Measurements from ENCODE around the gene TMC1.

The TMC1 gene

DNA sequence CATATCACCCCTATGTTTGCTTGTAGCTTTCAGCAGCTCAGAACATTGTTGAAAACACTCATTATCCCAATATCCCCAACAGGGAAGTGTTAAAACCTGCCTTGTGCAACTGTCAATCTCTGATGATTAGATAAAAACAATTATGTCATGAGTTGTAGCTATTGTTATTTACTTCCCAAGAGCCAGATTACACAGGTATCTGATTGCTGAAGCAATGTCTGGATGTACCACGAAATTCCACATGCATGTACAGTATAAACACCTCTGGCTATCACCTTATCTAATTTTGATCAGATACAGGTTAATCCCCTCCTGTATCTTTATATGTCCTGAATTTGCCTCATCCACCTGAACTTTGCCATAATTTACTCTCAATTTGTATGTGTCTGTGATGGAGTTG, 38.7 kb downstream of the TMC1 start (continued):
- TF ChIP-seq ZNF324 (tag by site-specific recombination; IDR thresholded peaks at IDR 0.05) = no peak
- TF ChIP-seq MYNN (tag by site-specific recombination; IDR thresholded peaks at IDR 0.05; ENCODE audit: borderline replicate concordance) = no peak
- TF ChIP-seq ZNF549 (tag by site-specific recombination; IDR thresholded peaks at IDR 0.05) = no peak
- TF ChIP-seq ZBTB7A (tag by site-specific recombination; IDR thresholded peaks at IDR 0.05; ENCODE audit: low read depth) = no peak
- TF ChIP-seq, protein P1, sequence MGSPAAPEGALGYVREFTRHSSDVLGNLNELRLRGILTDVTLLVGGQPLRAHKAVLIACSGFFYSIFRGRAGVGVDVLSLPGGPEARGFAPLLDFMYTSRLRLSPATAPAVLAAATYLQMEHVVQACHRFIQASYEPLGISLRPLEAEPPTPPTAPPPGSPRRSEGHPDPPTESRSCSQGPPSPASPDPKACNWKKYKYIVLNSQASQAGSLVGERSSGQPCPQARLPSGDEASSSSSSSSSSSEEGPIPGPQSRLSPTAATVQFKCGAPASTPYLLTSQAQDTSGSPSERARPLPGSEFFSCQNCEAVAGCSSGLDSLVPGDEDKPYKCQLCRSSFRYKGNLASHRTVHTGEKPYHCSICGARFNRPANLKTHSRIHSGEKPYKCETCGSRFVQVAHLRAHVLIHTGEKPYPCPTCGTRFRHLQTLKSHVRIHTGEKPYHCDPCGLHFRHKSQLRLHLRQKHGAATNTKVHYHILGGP (tag by site-specific recombination; IDR thresholded peaks at IDR 0.05) = no peak
- no peak for TF ChIP-seq ZIC2 (tag by site-specific recombination; IDR thresholded peaks at IDR 0.05)
- TF ChIP-seq ZNF670 (tag by site-specific recombination; IDR thresholded peaks at IDR 0.05; ENCODE audit: low read depth) = no peak

DNA sequence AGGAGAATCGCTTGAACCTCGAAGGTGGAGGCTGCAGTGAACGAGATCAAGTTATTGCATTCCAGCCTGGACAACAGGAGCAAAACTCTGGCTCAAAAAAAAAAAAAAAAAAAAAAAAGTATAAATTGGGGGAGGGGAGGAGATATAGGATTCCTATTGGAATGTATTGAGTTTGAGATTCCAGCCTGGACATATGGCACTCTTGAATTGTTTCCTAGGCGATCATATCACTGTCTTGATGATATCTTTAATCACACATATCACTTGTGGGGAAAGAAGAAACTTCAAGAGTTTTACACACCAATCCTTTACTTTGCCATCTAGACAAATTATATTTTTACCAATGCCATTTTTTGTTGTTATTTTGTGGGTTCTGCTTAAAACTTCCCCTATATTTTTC, 42.4 kb downstream of the TMC1 start:
- Histone ChIP-seq H3K4me1 (ENCODE audit: control insufficient read depth, insufficient read depth, low read length) (no peaks in the 10 kb centered on the region), H3K9me3 (ENCODE audit: control insufficient read depth, insufficient read depth, low read depth, low read length) (no peaks in the 10 kb centered on the region), H3K27ac (ENCODE audit: extremely low read depth, low read depth, low read length) (no peak overlapping the region), H3K4me3 (ENCODE audit: low read depth, low read length) (no peak overlapping the region), H3K36me3 (ENCODE audit: control insufficient read depth in 2 of 2, insufficient read depth in 1 of 2, low read length in 2 of 2) (no peaks in the 10 kb centered on the region)
- ChIA-PET CTCF (interaction anchor here (1.1 kb wide), 1 partner anchor 28 kb away, joined by 3 read pairs; no protein-coding TSS in a partner anchor), POLR2A (no interaction called here)
- TF ChIP-seq ZNF37A (tag by site-specific recombination; IDR thresholded peaks at IDR 0.05) (no peak), ZNF707 (tag by site-specific recombination; IDR thresholded peaks at IDR 0.05) (no peak)

DNA sequence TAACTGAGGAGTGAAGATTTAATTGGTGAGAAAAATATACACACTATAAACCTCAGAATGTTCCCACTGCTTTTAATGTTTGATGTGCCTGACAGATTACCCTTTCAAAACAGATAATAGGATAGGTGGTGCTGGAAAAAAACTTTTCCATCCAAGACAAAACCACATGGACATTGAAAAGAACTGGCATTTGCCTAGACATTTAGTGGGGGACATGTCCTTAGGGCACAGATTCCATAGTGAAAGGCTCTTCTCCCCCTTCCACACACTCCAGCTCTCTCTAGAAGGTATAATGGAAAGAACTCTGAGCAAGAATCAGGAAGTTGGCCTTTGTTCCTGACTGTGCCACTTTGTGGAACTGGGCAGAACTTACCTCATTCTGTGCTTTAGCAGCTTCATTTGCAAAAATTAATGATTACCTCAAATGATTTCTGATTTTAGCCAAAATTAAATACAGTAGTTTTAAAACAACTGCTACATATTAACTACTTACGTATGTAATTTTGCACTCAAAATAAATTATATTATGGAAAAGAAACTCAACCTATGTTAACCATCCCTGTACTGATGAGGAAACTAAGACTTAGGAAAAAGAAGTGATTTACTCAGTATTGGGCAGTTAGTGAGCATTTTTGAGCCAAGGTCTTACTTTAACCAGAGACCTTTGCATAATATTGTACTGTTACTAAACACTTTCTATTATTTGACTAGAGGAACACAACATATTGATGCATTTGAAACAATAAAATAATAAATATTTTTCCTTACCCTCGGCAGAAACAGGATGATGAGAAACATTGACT, 43.3 kb downstream of the TMC1 start:
- no peaks in the 10 kb centered on the region for H3K9me3 ChIP-seq (ENCODE audit: control insufficient read depth, insufficient read depth, low read depth, low read length)
- no peaks in the 10 kb centered on the region for H3K4me1 ChIP-seq (ENCODE audit: control insufficient read depth, insufficient read depth, low read length)
- no peaks in the 10 kb centered on the region for H3K36me3 ChIP-seq (ENCODE audit: control insufficient read depth in 2 of 2, insufficient read depth in 1 of 2, low read length in 2 of 2)
- POLR2A ChIA-PET = no interaction called here
- H3K4me3 ChIP-seq (ENCODE audit: low read depth, low read length) = no peak overlapping the region
- H3K27ac ChIP-seq (ENCODE audit: extremely low read depth, low read depth, low read length) = no peak overlapping the region
- CTCF ChIA-PET = interaction anchor here (1.1 to 1.3 kb wide), 2 partner anchors 27 to 284 kb away, joined by 3 to 4 read pairs; no protein-coding TSS in a partner anchor
- TF ChIP-seq ZBTB21 (tag by site-specific recombination; IDR thresholded peaks at IDR 0.05) (no peak), ZNF48 (tag by site-specific recombination; IDR thresholded peaks at IDR 0.05) (no peak), ZNF2 (tag by site-specific recombination; IDR thresholded peaks at IDR 0.05) (no peak), ZNF266 (tag by site-specific recombination; IDR thresholded peaks at IDR 0.05; ENCODE audit: low read depth) (no peak), ZNF10 (tag by site-specific recombination; IDR thresholded peaks at IDR 0.05) (no peak), ZNF529 (tag by site-specific recombination; IDR thresholded peaks at IDR 0.05; ENCODE audit: insufficient replicate concordance) (no peak), ZNF610 (tag by site-specific recombination; IDR thresholded peaks at IDR 0.05; ENCODE audit: borderline replicate concordance) (no peak), EGR2 (tag by site-specific recombination; IDR thresholded peaks at IDR 0.05; ENCODE audit: low read depth) (no peak), ZNF184 (tag by site-specific recombination; IDR thresholded peaks at IDR 0.05) (no peak), MZF1 (tag by site-specific recombination; IDR thresholded peaks at IDR 0.05; ENCODE audit: borderline replicate concordance) (no peak), ZNF214 (tag by site-specific recombination; IDR thresholded peaks at IDR 0.05; ENCODE audit: borderline replicate concordance) (no peak), ZNF621 (tag by site-specific recombination; IDR thresholded peaks at IDR 0.05) (no peak), FEZF1 (tag by site-specific recombination; IDR thresholded peaks at IDR 0.05) (no peak)
- TF ChIP-seq, protein P2, sequence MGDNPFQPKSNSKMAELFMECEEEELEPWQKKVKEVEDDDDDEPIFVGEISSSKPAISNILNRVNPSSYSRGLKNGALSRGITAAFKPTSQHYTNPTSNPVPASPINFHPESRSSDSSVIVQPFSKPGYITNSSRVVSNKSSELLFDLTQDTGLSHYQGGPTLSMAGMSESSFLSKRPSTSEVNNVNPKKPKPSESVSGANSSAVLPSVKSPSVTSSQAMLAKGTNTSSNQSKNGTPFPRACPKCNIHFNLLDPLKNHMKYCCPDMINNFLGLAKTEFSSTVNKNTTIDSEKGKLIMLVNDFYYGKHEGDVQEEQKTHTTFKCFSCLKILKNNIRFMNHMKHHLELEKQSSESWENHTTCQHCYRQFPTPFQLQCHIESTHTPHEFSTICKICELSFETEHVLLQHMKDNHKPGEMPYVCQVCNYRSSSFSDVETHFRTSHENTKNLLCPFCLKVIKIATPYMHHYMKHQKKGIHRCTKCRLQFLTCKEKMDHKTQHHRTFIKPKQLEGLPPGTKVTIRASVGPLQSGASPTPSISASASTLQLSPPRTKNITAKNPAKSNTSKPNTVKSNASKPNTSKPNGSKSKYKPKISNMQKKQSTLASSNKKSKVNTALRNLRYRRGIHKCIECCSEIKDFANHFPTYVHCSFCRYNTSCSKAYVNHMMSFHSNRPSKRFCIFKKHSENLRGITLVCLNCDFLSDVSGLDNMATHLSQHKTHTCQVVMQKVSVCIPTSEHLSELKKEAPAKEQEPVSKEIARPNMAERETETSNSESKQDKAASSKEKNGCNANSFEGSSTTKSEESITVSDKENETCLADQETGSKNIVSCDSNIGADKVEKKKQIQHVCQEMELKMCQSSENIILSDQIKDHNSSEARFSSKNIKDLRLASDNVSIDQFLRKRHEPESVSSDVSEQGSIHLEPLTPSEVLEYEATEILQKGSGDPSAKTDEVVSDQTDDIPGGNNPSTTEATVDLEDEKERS (tag by site-specific recombination; IDR thresholded peaks at IDR 0.05) = no peak
- TF ChIP-seq, protein P3, sequence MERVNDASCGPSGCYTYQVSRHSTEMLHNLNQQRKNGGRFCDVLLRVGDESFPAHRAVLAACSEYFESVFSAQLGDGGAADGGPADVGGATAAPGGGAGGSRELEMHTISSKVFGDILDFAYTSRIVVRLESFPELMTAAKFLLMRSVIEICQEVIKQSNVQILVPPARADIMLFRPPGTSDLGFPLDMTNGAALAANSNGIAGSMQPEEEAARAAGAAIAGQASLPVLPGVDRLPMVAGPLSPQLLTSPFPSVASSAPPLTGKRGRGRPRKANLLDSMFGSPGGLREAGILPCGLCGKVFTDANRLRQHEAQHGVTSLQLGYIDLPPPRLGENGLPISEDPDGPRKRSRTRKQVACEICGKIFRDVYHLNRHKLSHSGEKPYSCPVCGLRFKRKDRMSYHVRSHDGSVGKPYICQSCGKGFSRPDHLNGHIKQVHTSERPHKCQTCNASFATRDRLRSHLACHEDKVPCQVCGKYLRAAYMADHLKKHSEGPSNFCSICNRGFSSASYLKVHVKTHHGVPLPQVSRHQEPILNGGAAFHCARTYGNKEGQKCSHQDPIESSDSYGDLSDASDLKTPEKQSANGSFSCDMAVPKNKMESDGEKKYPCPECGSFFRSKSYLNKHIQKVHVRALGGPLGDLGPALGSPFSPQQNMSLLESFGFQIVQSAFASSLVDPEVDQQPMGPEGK (tag by site-specific recombination; IDR thresholded peaks at IDR 0.05) = no peak
